DOHH2 (cell line): Measurements from ENCODE around the gene PARM1.

Experiments used
- H3F3A ChIP-seq: fragments of 200-600 bp; sonication (generic), shearing (Covaris generic); 2 replicates; pipeline ENCODE4 v1.6.0; 2016; ENCODE audit warnings: antibody characterized with exemption, mild to moderate bottlenecking; ENCODE audit not compliant: control insufficient read depth, insufficient read depth
- H3K27ac ChIP-seq: fragments of 200-600 bp; sonication (generic); 2 replicates; pipeline ENCODE4 v1.5.1; 2014; ENCODE audit warnings: low read depth, mild to moderate bottlenecking, low read length, moderate library complexity
- H3K27me3 ChIP-seq: fragments of 200-600 bp; sonication (generic); 2 replicates; pipeline ENCODE4 v1.6.1; 2014; ENCODE audit warnings: mild to moderate bottlenecking, low read length, mixed read lengths; ENCODE audit not compliant: control insufficient read depth
- H3K36me3 ChIP-seq: fragments of 200-600 bp; sonication (generic); 2 replicates; pipeline ENCODE4 v1.6.1; 2014; ENCODE audit warnings: mild to moderate bottlenecking, low read length, moderate library complexity, mixed read lengths; ENCODE audit not compliant: control insufficient read depth
- H3K4me1 ChIP-seq: fragments of 200-600 bp; sonication (generic); 2 replicates; pipeline ENCODE4 v1.6.1; 2014; ENCODE audit warnings: mild to moderate bottlenecking, low read length, mixed read lengths; ENCODE audit not compliant: control insufficient read depth
- H3K4me2 ChIP-seq: fragments of 200-600 bp; sonication (generic); 2 replicates; pipeline ENCODE4 v1.6.0; 2014; ENCODE audit warnings: mild to moderate bottlenecking, low read length, moderate library complexity
- H3K4me3 ChIP-seq: fragments of 200-600 bp; sonication (generic); 2 replicates; pipeline ENCODE4 v1.5.1; 2014; ENCODE audit warnings: mild to moderate bottlenecking, low read length, mixed read lengths
- H3K79me2 ChIP-seq: fragments of 200-600 bp; sonication (generic); 2 replicates; pipeline ENCODE4 v1.6.1; 2014; ENCODE audit warnings: mild to moderate bottlenecking, low read length, mixed read lengths; ENCODE audit not compliant: control insufficient read depth
- H3K9me2 ChIP-seq: fragments of 200-600 bp; sonication (generic); replicated peaks from 2 replicates; pipeline ENCODE4 v1.6.1; 2014; ENCODE audit warnings: mild to moderate bottlenecking, low read length, mixed read lengths; ENCODE audit not compliant: control insufficient read depth
- H3K9me3 ChIP-seq: fragments of 200-600 bp; sonication (generic); 2 replicates; pipeline ENCODE4 v1.6.1; 2014; ENCODE audit warnings: antibody characterized with exemption, low read length, mixed read lengths; ENCODE audit not compliant: control insufficient read depth, insufficient read depth
- H4K20me1 ChIP-seq: fragments of 200-600 bp; sonication (generic); 2 replicates; pipeline ENCODE4 v1.6.0; 2014; ENCODE audit warnings: low read depth, mild to moderate bottlenecking, antibody characterized with exemption, low read length, moderate library complexity; ENCODE audit not compliant: control insufficient read depth, insufficient read depth
- EZH2phosphoT487 ChIP-seq: fragments of 200-600 bp; sonication (generic); IDR thresholded peaks from 2 replicates; pipeline ENCODE4 v1.6.1; 2017; ENCODE audit warnings: borderline replicate concordance, mild to moderate bottlenecking, antibody characterized with exemption, low read length, moderate library complexity, mixed read lengths
- TF ChIP-seq, protein P1 (sequence below): fragments of 200-600 bp; sonication (generic); IDR thresholded peaks from one replicate; pipeline ENCODE4 v1.5.1; 2014; ENCODE audit warnings: antibody characterized with exemption, mild to moderate bottlenecking, low read depth, low read length; ENCODE audit not compliant: poor library complexity, severe bottlenecking

Gene PARM1

DNA sequence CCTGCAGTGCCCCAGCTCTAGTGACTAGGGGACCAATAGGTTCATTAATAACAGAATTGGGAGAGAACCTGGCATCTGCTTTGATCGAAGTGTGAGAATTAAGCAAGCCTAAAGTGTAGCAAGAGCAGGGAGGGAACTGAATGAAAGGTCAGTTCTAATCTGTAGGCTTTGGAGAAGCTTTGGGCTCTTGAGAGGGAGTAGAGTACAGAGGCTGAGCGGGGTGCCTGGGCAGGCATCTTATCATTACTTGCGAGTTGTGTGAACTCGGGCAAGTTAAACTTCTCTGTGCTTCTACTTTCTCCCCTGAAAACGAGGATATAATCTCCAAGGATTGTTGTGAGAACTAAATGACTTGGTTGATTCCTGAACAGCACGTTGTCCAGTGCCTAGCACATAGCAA, 906 bp upstream of the PARM1 start:
- H3F3A ChIP-seq: peaks cover 4% of the 10 kb centered on the region; the same call in 1 of the 2 replicates
- peaks cover 36% of the 10 kb centered on the region for H3K4me1 ChIP-seq
- H3K27me3 ChIP-seq: peaks cover 37% of the 10 kb centered on the region
- H3K4me3 ChIP-seq: no peak overlapping the region
- TF ChIP-seq EZH2phosphoT487: no peak; the same call in 1 of the 2 replicates
- TF ChIP-seq, protein P1, sequence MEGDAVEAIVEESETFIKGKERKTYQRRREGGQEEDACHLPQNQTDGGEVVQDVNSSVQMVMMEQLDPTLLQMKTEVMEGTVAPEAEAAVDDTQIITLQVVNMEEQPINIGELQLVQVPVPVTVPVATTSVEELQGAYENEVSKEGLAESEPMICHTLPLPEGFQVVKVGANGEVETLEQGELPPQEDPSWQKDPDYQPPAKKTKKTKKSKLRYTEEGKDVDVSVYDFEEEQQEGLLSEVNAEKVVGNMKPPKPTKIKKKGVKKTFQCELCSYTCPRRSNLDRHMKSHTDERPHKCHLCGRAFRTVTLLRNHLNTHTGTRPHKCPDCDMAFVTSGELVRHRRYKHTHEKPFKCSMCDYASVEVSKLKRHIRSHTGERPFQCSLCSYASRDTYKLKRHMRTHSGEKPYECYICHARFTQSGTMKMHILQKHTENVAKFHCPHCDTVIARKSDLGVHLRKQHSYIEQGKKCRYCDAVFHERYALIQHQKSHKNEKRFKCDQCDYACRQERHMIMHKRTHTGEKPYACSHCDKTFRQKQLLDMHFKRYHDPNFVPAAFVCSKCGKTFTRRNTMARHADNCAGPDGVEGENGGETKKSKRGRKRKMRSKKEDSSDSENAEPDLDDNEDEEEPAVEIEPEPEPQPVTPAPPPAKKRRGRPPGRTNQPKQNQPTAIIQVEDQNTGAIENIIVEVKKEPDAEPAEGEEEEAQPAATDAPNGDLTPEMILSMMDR: no peak
- H3K79me2 ChIP-seq: no peaks in the 10 kb centered on the region
- H4K20me1 ChIP-seq: peaks cover 3% of the 10 kb centered on the region; the same call in 1 of the 2 replicates
- H3K9me3 ChIP-seq: no peaks in the 10 kb centered on the region
- H3K36me3 ChIP-seq: no peaks in the 10 kb centered on the region
- H3K4me2 ChIP-seq: no peak overlapping the region
- no peaks in the 10 kb centered on the region for H3K9me2 ChIP-seq
- no peak overlapping the region for H3K27ac ChIP-seq

DNA sequence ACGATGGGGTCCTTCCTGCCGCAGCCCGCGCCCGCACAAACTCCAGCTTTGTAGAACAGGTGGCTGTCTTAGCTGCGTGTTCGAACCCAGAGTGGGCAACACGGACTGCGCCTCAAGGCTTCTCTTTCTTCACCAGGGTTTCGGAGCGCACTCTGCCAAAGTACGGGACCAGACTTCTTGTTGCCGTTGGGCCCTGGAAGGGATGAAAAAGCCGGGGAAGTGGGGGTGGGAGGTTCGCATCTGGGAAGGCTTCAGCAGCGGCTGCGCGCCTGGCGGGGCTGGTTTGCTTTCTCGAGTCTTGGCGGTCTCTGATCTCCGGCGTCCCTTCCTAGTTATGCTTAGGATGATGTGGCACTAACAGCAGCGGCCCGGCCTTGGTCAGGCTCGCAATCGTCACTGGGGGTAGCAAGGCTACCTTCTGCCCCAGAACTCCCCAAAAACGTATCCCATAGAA, 673 bp downstream of the PARM1 start:
- H3K27ac ChIP-seq: no peak overlapping the region
- peak overlapping the region; percentile 80 for H3K4me2 ChIP-seq
- no peaks in the 10 kb centered on the region for H3K9me2 ChIP-seq
- H3K79me2 ChIP-seq: no peaks in the 10 kb centered on the region
- H3F3A ChIP-seq: peaks cover 4% of the 10 kb centered on the region; the same call in 1 of the 2 replicates
- no peak; the same call in 1 of the 2 replicates for TF ChIP-seq EZH2phosphoT487
- TF ChIP-seq, protein P1: no peak
- peak overlapping the region; percentile 77 for H3K4me3 ChIP-seq
- peaks cover 36% of the 10 kb centered on the region for H3K4me1 ChIP-seq
- H4K20me1 ChIP-seq: peaks cover 3% of the 10 kb centered on the region; the same call in 1 of the 2 replicates
- H3K27me3 ChIP-seq: peaks cover 44% of the 10 kb centered on the region
- no peaks in the 10 kb centered on the region for H3K36me3 ChIP-seq
- no peaks in the 10 kb centered on the region for H3K9me3 ChIP-seq

DNA sequence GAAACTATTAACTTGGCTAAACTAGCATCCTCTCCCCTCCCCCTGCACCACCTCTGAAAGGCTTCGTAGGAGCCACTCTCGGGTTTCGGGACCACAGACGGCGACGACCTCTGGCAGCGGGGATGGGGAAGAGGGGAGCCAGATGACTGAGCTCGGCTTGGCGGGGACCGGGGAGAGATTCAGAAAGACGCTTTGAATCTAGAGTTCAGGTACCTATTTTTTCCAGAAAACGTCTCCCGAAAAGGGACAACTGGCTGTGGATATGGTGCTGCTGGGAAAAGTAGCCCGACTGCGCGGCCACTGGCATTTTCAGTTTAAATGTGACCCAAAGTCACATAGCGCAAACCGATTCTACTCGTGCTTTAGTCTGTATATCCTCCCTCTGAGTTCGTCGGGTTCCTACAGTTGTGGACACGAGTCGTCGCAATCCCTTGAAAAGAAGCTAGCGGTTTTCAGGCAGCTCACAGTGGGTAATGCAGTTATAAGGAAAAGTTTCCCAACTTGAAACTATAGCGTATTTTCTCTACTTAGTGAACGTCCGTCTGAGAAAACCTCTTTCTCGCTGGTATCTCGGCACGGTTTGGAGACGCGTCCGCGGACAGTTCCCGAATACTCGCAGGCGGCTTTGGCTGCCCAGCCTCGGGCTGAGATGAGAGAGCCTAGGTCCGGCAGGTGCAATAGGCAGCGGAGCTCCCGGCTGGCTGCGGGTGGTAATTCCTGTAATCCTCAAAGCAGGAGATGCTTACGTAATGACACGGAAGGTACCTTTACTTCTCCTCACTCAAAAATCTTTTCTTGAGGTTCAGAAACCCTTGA, 1.3 kb downstream of the PARM1 start:
- peaks cover 3% of the 10 kb centered on the region; the same call in 1 of the 2 replicates for H4K20me1 ChIP-seq
- TF ChIP-seq, protein P1: no peak
- peak; percentile 69; the same call in 1 of the 2 replicates for TF ChIP-seq EZH2phosphoT487
- no peaks in the 10 kb centered on the region for H3K79me2 ChIP-seq
- no peaks in the 10 kb centered on the region for H3K36me3 ChIP-seq
- H3K27ac ChIP-seq: no peak overlapping the region
- peaks cover 34% of the 10 kb centered on the region for H3K4me1 ChIP-seq
- H3K9me2 ChIP-seq: no peaks in the 10 kb centered on the region
- no peaks in the 10 kb centered on the region for H3K9me3 ChIP-seq
- H3K4me3 ChIP-seq: peak overlapping the region; percentile 77
- H3K27me3 ChIP-seq: peaks cover 44% of the 10 kb centered on the region
- H3F3A ChIP-seq: peaks cover 4% of the 10 kb centered on the region; the same call in 1 of the 2 replicates
- peak overlapping the region; percentile 80 for H3K4me2 ChIP-seq
